Hepatocyte (in vitro differentiated cells): Measurements from ENCODE around the gene FBXO3. TPM values are rescaled to one million over a fixed set of nuclear protein-coding genes. Genes with fewer than 3 reads are reported as not detected.

ENCODE experiments used
- DNase-seq: peaks from one replicate; pipeline ENCODE4 v3.0.0-alpha.2; 2016; ENCODE audit warnings: low spot score
- H2AFZ ChIP-seq: fragments of 200-600 bp; sonication (generic); 2 replicates; pipeline ENCODE4 v1.6.0; 2016; ENCODE audit warnings: antibody characterized with exemption, mild to moderate bottlenecking
- H3K27ac ChIP-seq: fragments of 200-600 bp; sonication (generic); 2 replicates; pipeline ENCODE4 v1.5.1; 2016; ENCODE audit warnings: mild to moderate bottlenecking
- H3K27me3 ChIP-seq: fragments of 200-600 bp; sonication (generic); 2 replicates; pipeline ENCODE4 v1.6.1; 2016
- H3K36me3 ChIP-seq: fragments of 200-600 bp; sonication (generic); replicated peaks from 2 replicates; pipeline ENCODE4 v1.5.1; 2016; ENCODE audit warnings: low read depth; ENCODE audit not compliant: insufficient read depth
- H3K4me1 ChIP-seq: fragments of 200-600 bp; sonication (generic); 2 replicates; pipeline ENCODE4 v1.5.1; 2016; ENCODE audit warnings: mild to moderate bottlenecking, moderate library complexity; ENCODE audit not compliant: insufficient read depth
- H3K4me2 ChIP-seq: fragments of 200-600 bp; sonication (generic); 2 replicates; pipeline ENCODE4 v1.6.0; 2016
- H3K4me3 ChIP-seq: fragments of 200-600 bp; sonication (generic); 2 replicates; pipeline ENCODE4 v1.5.1; 2016; ENCODE audit warnings: mild to moderate bottlenecking
- H3K79me2 ChIP-seq: fragments of 200-600 bp; sonication (generic); 2 replicates; pipeline ENCODE4 v1.6.0; 2017; ENCODE audit warnings: mild to moderate bottlenecking
- H3K9me2 ChIP-seq: fragments of 200-600 bp; sonication (generic); replicated peaks from 2 replicates; pipeline ENCODE4 v1.6.0; 2017; ENCODE audit warnings: mild to moderate bottlenecking; ENCODE audit not compliant: insufficient read depth
- H3K9me3 ChIP-seq: fragments of 200-600 bp; sonication (generic); 2 replicates; pipeline ENCODE4 v1.5.1; 2016; ENCODE audit warnings: low read depth, mild to moderate bottlenecking
- H4K20me1 ChIP-seq: fragments of 200-600 bp; sonication (generic); 2 replicates; pipeline ENCODE4 v1.6.0; 2016; ENCODE audit warnings: mild to moderate bottlenecking; ENCODE audit not compliant: insufficient read depth, poor library complexity, severe bottlenecking
- EZH2 ChIP-seq: fragments of 200-600 bp; sonication (generic); IDR thresholded peaks from 2 replicates; pipeline ENCODE4 v1.6.1; 2016; ENCODE audit warnings: antibody characterized with exemption, mild to moderate bottlenecking, borderline replicate concordance
- EZH2phosphoT487 ChIP-seq: fragments of 200-600 bp; sonication (generic); IDR thresholded peaks from one replicate; pipeline ENCODE4 v1.6.1; 2018; ENCODE audit warnings: antibody characterized with exemption, mild to moderate bottlenecking, low read depth, moderate library complexity; ENCODE audit not compliant: unreplicated experiment, severe bottlenecking
- WGBS: methylation state at CpG from one replicate; pipeline ENCODE4 v1.1.6; 2016; ENCODE audit warnings: low lambda C conversion rate; ENCODE audit errors: missing lambda C conversion rate; 5-methylcytosine and 5-hydroxymethylcytosine counted together
- polyA plus RNA-seq: library from polyadenylated mRNA; unstranded; fragments of >200 nt; fragmentation: Nextera tagmentation; extraction: Ambion mirVana; gene quantifications from 2 replicates; pipeline ENCODE4 v1.2.1, GENCODE V29; 2016
- total RNA-seq: library from RNA; depleted of rRNA; stranded (reverse); fragments of >200 nt; gene quantifications from 2 replicates; pipeline ENCODE4 v1.2.3, GENCODE V29; 2014
- TF ChIP-seq, protein P1 (sequence below): fragments of 200-600 bp; sonication (generic); IDR thresholded peaks from 2 replicates; pipeline ENCODE4 v1.5.1; 2016; ENCODE audit warnings: antibody characterized with exemption, mild to moderate bottlenecking; ENCODE audit not compliant: poor library complexity

The FBXO3 gene
- total and polyA plus RNA-seq, 2 experiments from 2014 or later: 29.3 to 58.1 TPM

DNA sequence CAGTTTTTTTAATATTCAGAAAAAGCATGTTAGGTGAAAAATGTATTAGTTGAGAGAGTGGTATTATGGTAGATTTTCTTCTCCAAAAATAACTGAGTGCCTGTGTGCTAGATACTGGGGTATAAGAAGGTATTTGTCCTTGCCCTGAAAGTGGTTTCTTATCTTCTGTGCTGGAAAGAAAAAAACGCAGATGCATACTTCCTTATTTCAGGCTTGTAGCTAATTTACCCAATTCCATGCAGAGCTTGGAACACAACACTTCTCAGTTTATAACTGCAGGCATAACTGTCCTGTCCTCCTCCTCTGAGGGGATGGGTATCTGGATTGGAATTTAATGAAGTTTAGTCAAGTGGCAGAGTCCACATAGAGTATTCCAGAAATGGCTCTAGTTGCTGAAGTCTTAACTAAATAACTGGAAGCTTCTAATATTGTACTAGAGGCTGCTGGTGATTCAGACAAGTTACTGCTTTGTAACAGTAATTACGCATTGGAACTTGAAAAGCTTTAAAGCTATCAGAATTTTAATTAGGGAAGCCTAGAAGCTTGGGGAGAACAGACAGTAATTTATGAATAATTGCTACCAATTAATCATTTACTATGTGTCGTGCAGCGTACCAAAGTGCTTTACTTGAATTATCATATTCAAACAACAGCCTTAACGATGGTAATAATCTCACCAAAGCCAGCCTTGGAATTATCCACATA is 61.0 kb downstream of the FBXO3 start:
- no peaks in the 10 kb centered on the region for H3K36me3 ChIP-seq
- peaks cover 12% of the 10 kb centered on the region for H4K20me1 ChIP-seq
- DNase-seq: no peak

DNA sequence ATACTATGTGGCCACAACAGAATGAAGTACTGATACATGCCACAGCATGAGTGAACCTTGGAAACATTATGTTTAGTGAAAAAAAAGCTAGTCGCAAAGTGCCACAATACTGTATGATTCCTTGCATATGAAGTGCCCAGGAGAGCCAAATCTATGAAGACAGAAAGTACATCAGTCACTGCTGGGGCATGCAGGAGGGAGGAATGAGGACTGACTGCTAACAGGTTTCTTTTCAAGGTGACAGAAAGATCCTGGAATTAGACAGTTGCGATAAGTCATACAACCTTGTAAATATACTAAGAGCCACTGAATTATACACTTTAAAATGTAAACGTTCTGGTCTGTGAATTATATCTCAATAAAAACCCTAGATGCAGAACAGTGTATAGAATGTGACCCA is 61.9 kb downstream of the FBXO3 start:
- Histone ChIP-seq H3K9me2 (no peaks in the 10 kb centered on the region), H3K36me3 (no peaks in the 10 kb centered on the region), H3K9me3 (no peaks in the 10 kb centered on the region), H3K79me2 (peaks cover 18% of the 10 kb centered on the region), H4K20me1 (peaks cover 5% of the 10 kb centered on the region), H3K4me3 (no peak overlapping the region), H3K27ac (peak overlapping the region; percentile 54), H2AFZ (no peak overlapping the region), H3K27me3 (no peaks in the 10 kb centered on the region), H3K4me1 (peaks cover 29% of the 10 kb centered on the region), H3K4me2 (no peak overlapping the region)
- TF ChIP-seq, protein P1, sequence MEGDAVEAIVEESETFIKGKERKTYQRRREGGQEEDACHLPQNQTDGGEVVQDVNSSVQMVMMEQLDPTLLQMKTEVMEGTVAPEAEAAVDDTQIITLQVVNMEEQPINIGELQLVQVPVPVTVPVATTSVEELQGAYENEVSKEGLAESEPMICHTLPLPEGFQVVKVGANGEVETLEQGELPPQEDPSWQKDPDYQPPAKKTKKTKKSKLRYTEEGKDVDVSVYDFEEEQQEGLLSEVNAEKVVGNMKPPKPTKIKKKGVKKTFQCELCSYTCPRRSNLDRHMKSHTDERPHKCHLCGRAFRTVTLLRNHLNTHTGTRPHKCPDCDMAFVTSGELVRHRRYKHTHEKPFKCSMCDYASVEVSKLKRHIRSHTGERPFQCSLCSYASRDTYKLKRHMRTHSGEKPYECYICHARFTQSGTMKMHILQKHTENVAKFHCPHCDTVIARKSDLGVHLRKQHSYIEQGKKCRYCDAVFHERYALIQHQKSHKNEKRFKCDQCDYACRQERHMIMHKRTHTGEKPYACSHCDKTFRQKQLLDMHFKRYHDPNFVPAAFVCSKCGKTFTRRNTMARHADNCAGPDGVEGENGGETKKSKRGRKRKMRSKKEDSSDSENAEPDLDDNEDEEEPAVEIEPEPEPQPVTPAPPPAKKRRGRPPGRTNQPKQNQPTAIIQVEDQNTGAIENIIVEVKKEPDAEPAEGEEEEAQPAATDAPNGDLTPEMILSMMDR: no peak
- TF ChIP-seq EZH2phosphoT487 (no peak), EZH2 (no peak)
- 86% methylated on average over 3 of the region's 3 CpGs for WGBS
- no peak for DNase-seq

More for the DNA sequence above, 61.0 kb downstream of the FBXO3 start:
- Histone ChIP-seq H3K27ac (peak overlapping the region; percentile 54), H3K4me3 (no peak overlapping the region), H3K27me3 (no peaks in the 10 kb centered on the region), H3K4me1 (peaks cover 29% of the 10 kb centered on the region), H2AFZ (no peak overlapping the region), H3K9me3 (no peaks in the 10 kb centered on the region), H3K9me2 (no peaks in the 10 kb centered on the region), H3K79me2 (peaks cover 24% of the 10 kb centered on the region), H3K4me2 (no peak overlapping the region)
- 67% methylated on average over 5 of the region's 5 CpGs for WGBS
- no peak for TF ChIP-seq EZH2
- TF ChIP-seq EZH2phosphoT487: no peak
- TF ChIP-seq, protein P1: no peak

DNA sequence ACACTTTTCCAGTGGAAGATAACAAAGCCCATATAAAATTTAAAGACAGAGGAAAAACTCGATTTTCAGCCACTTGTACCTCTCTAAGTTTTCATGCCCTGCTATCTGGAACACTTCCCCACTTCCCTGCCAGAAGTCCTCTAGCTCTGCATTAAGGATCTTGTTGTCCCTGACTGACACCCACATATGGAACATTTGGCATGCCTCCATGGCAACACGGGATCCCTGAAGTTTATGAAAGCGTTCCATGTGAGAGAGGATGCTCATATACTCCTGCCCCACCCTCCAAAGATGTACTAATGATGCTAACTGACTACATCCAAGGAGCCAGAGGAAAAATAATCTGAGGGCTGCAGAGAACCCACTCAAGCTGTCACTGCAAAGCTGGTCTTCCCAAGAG is 64.9 kb downstream of the FBXO3 start:
- H3K36me3 ChIP-seq: no peaks in the 10 kb centered on the region
- peaks cover 2% of the 10 kb centered on the region for H4K20me1 ChIP-seq
- H3K9me2 ChIP-seq: no peaks in the 10 kb centered on the region
- whole genome bisulfite sequencing: 79% methylated on average over 3 of the region's 3 CpGs
- H3K27ac ChIP-seq: no peak overlapping the region
- TF ChIP-seq, protein P1: no peak
- TF ChIP-seq EZH2: no peak
- TF ChIP-seq EZH2phosphoT487: no peak
- no peak for DNase-seq
- H2AFZ ChIP-seq: no peak overlapping the region
- no peaks in the 10 kb centered on the region for H3K9me3 ChIP-seq
- H3K4me1 ChIP-seq: peaks cover 15% of the 10 kb centered on the region
- H3K79me2 ChIP-seq: peaks cover 12% of the 10 kb centered on the region
- no peak overlapping the region for H3K4me3 ChIP-seq
- no peaks in the 10 kb centered on the region for H3K27me3 ChIP-seq
- no peak overlapping the region for H3K4me2 ChIP-seq
